Mesodermal cell (in vitro differentiated cells): ENCODE data around the gene NUDT14.

Experiments used
- H3K27ac ChIP-seq: 2 replicates; pipeline ENCODE4 v1.7.0; 2013; ENCODE audit warnings: mild to moderate bottlenecking, low read depth, low read length, moderate library complexity; ENCODE audit not compliant: severe bottlenecking
- H3K36me3 ChIP-seq: 2 replicates; pipeline ENCODE4 v1.7.1; 2013; ENCODE audit warnings: mild to moderate bottlenecking, low read length, moderate library complexity; ENCODE audit not compliant: control insufficient read depth, insufficient read depth
- H3K4me1 ChIP-seq: one replicate; pipeline ENCODE4 v1.7.1; 2013; ENCODE audit warnings: mild to moderate bottlenecking, low read length; ENCODE audit not compliant: insufficient read depth, control insufficient read depth, poor library complexity, severe bottlenecking
- H3K4me3 ChIP-seq: 2 replicates; pipeline ENCODE4 v1.7.0; 2013; ENCODE audit warnings: low read length, control low read depth, mild to moderate bottlenecking; ENCODE audit not compliant: insufficient read depth, poor library complexity, severe bottlenecking; ENCODE audit errors: extremely low read depth
- H3K9me3 ChIP-seq: 2 replicates; pipeline ENCODE4 v1.7.1; 2013; ENCODE audit warnings: mild to moderate bottlenecking, low read length, moderate library complexity; ENCODE audit not compliant: control insufficient read depth
- WGBS, 2 experiments: methylation state at CpG; one replicate each; pipeline ENCODE4 v1.1.5; 2013; ENCODE audit warnings: missing lambda C conversion rate in 2 of 2; ENCODE audit not compliant: insufficient coverage in 2 of 2; 5-methylcytosine and 5-hydroxymethylcytosine counted together

NUDT14 gene

DNA sequence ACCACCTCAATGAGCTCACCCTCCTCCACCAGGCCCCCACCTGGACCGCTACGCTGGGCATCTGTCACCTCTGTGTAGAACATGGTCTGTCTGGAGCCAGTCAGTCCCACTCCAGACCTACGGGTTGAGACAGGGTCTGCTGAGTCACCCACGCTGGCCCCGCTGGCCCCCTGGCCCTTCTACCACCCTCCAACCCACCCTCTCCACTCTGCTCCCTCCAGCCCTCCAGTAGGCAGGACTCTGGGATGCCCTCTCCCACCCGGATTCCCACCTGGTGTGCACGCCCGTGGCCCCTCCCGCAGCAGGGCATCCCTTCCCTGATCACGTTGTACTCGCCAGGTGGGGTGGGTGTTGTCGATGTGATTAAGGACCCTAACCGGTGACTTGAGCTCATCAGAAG is 8.0 kb downstream of the NUDT14 start:
- Histone ChIP-seq H3K36me3 (no peaks in the 10 kb centered on the region), H3K27ac (no peak overlapping the region), H3K4me3 (no peak overlapping the region), H3K4me1 (peaks cover 16% of the 10 kb centered on the region), H3K9me3 (no peaks in the 10 kb centered on the region)
- 92 to 93% methylated on average over 12 to 13 of the region's 13 CpGs for WGBS, 2 experiments

DNA sequence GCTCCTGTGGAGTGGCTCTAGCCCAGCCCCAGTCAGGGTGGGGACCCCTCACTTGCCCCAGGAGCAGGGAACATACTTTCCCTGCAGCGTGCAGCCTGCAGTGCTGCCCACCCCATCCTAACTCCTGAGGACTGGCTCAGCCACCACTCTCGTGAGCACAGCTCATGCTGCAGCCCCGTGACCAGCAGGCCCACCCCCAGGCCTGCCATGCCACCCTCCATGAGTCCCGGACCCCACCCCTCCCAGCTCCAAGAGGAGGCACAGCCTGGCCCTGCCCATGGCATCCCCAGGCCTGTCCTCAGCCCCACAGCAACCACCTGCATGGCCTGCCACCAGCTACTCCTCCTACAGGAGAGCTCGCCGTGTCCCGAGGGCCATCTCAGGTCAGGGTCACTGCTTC is 8.6 kb downstream of the NUDT14 start:
- Histone ChIP-seq H3K36me3 (no peaks in the 10 kb centered on the region), H3K9me3 (no peaks in the 10 kb centered on the region), H3K4me1 (peaks cover 16% of the 10 kb centered on the region), H3K4me3 (no peak overlapping the region), H3K27ac (no peak overlapping the region)
- WGBS, 2 experiments, result 72 to 83% methylated on average over 7 of the region's 7 CpGs

GRCh38 chr14:105171004-105171673 is 10.0 kb downstream of the NUDT14 start:
- Histone ChIP-seq H3K27ac (no peak overlapping the region), H3K36me3 (no peaks in the 10 kb centered on the region), H3K4me1 (peaks cover 12% of the 10 kb centered on the region), H3K4me3 (no peak overlapping the region), H3K9me3 (no peaks in the 10 kb centered on the region)
- WGBS, 2 experiments, result 57 to 79% methylated on average over 14 to 17 of the region's 19 CpGs

DNA sequence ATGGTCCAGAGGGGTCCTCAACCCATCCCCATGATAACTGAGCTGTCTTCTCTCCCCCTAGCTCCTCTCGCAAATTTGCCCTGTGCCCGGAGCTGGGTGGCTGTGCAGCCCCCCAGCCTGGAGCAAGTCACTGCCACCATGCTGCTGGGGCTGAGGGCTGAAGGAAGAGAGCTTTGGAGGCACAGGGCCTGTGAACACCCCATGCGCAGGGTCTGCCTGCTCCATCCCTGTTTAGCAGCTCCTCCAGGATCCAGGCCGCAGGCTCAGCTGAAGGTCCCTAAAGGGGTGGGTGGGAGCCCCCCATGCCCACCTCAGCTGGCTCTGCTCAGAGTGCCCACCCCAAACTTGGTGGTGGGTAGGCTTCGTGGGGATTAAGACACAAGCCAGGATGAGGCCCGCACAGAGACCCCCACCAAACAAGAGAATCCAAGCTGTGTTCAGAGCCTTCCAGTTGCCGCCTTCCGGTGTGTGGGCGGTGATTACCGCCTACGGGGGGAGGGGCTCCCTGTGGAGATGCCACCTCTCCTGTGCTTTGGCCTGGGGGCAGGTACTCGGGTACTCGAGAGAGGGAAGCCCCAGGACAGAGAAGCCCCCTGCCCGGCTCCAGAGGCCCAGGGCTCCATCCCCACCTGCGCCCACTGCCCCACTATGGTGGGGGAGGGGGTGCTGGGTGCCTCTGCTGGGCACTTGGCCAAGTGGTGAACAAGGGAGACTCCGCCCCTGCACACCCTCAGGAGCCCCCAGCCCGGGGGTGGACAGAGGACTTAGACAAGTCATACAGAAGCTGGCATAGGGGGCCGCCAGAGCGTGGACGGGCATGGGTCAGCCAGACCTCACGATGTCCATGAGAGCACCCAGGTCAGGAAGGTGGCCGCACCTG is 11.1 kb downstream of the NUDT14 start:
- Histone ChIP-seq H3K27ac (no peak overlapping the region), H3K9me3 (no peaks in the 10 kb centered on the region), H3K4me3 (no peak overlapping the region), H3K36me3 (no peaks in the 10 kb centered on the region), H3K4me1 (peaks cover 7% of the 10 kb centered on the region)
- WGBS, 2 experiments, result 76 to 79% methylated on average over 13 to 19 of the region's 22 CpGs

GRCh38 chr14:105168979-105169507 is 12.1 kb downstream of the NUDT14 start:
- WGBS, 2 experiments, result 10 to 11% methylated on average over 28 to 52 of the region's 54 CpGs
- Histone ChIP-seq H3K4me1 (peaks cover 7% of the 10 kb centered on the region), H3K36me3 (no peaks in the 10 kb centered on the region), H3K9me3 (no peaks in the 10 kb centered on the region), H3K4me3 (peak overlapping the region; percentile 11), H3K27ac (no peak overlapping the region)

GRCh38 chr14:105168496-105168978 is 12.6 kb downstream of the NUDT14 start, which contains the start of gene JAG2:
Gene JAG2, minus strand, starts transcription at chr14:105168776. Its CDS starts 356 bp downstream, at chr14:105168420.
- 1% methylated on average over 22 to 43 of the region's 84 CpGs for WGBS, 2 experiments
- Histone ChIP-seq H3K4me3 (peak within 1 kb of the TSS; percentile 34), H3K27ac (no peak within 1 kb of the TSS)

DNA sequence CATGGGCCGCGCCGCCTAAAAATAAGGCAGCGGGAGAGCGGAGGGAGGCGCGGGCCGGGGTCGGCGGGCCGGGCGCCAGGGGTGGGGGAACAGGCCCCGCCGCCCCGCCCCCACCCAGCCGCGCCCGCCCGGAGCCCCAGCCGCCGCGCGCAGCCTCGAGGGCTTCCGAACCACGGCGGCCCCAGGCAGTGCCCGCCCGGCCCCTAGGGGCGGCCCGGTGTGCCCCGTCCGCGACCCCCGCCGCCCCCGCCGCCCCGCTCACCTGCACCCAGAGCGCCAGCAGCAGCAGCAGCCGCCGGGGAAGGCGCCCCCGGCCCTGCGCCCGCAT is 13.1 kb downstream of the NUDT14 start:
- Histone ChIP-seq H3K4me1 (peaks cover 7% of the 10 kb centered on the region), H3K27ac (no peak overlapping the region), H3K9me3 (no peaks in the 10 kb centered on the region), H3K4me3 (peak overlapping the region; percentile 34), H3K36me3 (no peaks in the 10 kb centered on the region)
- 0% methylated on average over 6 of the region's 46 CpGs; no CpG with 5 or more reads in 1 of the 2 experiments for WGBS, 2 experiments

More at GRCh38 chr14:105168496-105168978, 12.6 kb downstream of the NUDT14 start, which contains the start of gene JAG2:
- Histone ChIP-seq H3K9me3 (no peaks in the 10 kb centered on the region), H3K4me1 (peaks cover 7% of the 10 kb centered on the region), H3K36me3 (no peaks in the 10 kb centered on the region)

- 7 to 9% methylated on average over 80 to 99 of the region's 116 CpGs for WGBS, 2 experiments
- H3K27ac ChIP-seq, result no peak overlapping the region
- H3K4me3 ChIP-seq, result peak overlapping the region; percentile 34
Observed at GRCh38 chr14:105167303-105168092, 13.6 kb downstream of the NUDT14 start.

GRCh38 chr14:105166571-105167302 is 14.4 kb downstream of the NUDT14 start:
- H3K9me3 ChIP-seq, result no peaks in the 10 kb centered on the region
- H3K4me3 ChIP-seq, result no peak overlapping the region
- H3K4me1 ChIP-seq, result peaks cover 7% of the 10 kb centered on the region
- H3K36me3 ChIP-seq, result no peaks in the 10 kb centered on the region
- WGBS, 2 experiments, result 84% methylated on average over 18 to 20 of the region's 22 CpGs
- no peak overlapping the region for H3K27ac ChIP-seq

More at GRCh38 chr14:105167303-105168092, 13.6 kb downstream of the NUDT14 start:
- Histone ChIP-seq H3K9me3 (no peaks in the 10 kb centered on the region), H3K36me3 (no peaks in the 10 kb centered on the region), H3K4me1 (peaks cover 7% of the 10 kb centered on the region)
